Fibroblast of lung (primary cell): Measurements from ENCODE around the gene RALY. TPM values are rescaled to one million over a fixed set of nuclear protein-coding genes. Genes with fewer than 3 reads are reported as not detected.

Experiments used
- DNase-seq, 2 donors: peaks; one replicate each; pipeline versions ENCODE4 v3.0.0 to v3.0.0-alpha.2; 2010; ENCODE audit warnings: low read depth in 2 of 2
- H2AFZ ChIP-seq: 2 replicates; pipeline ENCODE4 v1.5.1; 2012; ENCODE audit warnings: low read length, control low read depth, inconsistent platforms
- H3K27ac ChIP-seq: 2 replicates; pipeline ENCODE4 v1.5.1; 2011; ENCODE audit warnings: low read length, control low read depth; ENCODE audit not compliant: insufficient read depth
- H3K27me3 ChIP-seq: 2 replicates; pipeline ENCODE4 v1.5.1; 2011; ENCODE audit warnings: mild to moderate bottlenecking, low read length; ENCODE audit not compliant: control insufficient read depth, insufficient read depth
- H3K36me3 ChIP-seq: 2 replicates; pipeline ENCODE4 v1.5.1; 2011; ENCODE audit warnings: low read length; ENCODE audit not compliant: control insufficient read depth, insufficient read depth
- H3K4me1 ChIP-seq: 2 replicates; pipeline ENCODE4 v1.5.1; 2011; ENCODE audit warnings: low read length; ENCODE audit not compliant: control insufficient read depth, insufficient read depth; ENCODE audit errors: extremely low read depth
- H3K4me2 ChIP-seq: 2 replicates; pipeline ENCODE4 v1.5.1; 2011; ENCODE audit warnings: low read length, control low read depth; ENCODE audit not compliant: insufficient read depth; ENCODE audit errors: extremely low read depth
- H3K4me3 ChIP-seq, 4 experiments: fragments of 200-600 bp in 1 of 4; sonication (generic) in 1 of 4; replicated peaks in 1 of 4; 2 replicates each; pipeline ENCODE4 v1.5.1; 2011 to 2016; ENCODE audit warnings: low read length in 4 of 4, low read depth in 3 of 4, mild to moderate bottlenecking in 3 of 4, control low read depth in 2 of 4, inconsistent platforms in 1 of 4, mixed read lengths in 1 of 4; ENCODE audit not compliant: insufficient read depth in 1 of 4; ENCODE audit errors: control extremely low read depth in 1 of 4
- H3K79me2 ChIP-seq: 2 replicates; pipeline ENCODE4 v1.5.1; 2012; ENCODE audit warnings: mild to moderate bottlenecking, low read length, inconsistent platforms; ENCODE audit not compliant: control insufficient read depth, insufficient read depth
- H3K9ac ChIP-seq: 2 replicates; pipeline ENCODE4 v1.5.1; 2011; ENCODE audit warnings: mild to moderate bottlenecking, low read length, control low read depth; ENCODE audit not compliant: insufficient read depth
- H3K9me3 ChIP-seq: 2 replicates; pipeline ENCODE4 v1.5.1; 2012; ENCODE audit warnings: low read depth, low read length; ENCODE audit not compliant: control insufficient read depth, insufficient read depth
- H4K20me1 ChIP-seq: 2 replicates; pipeline ENCODE4 v1.5.1; 2011; ENCODE audit warnings: low read length; ENCODE audit not compliant: control insufficient read depth, insufficient read depth; ENCODE audit errors: extremely low read depth
- EZH2 ChIP-seq: IDR thresholded peaks from 2 replicates; pipeline ENCODE4 v1.5.1; 2012; ENCODE audit warnings: low read length, control low read depth, mild to moderate bottlenecking; ENCODE audit errors: missing control alignments
- polyA plus RNA-seq, 2 donors: library from polyadenylated mRNA; depleted of rRNA in 1 of 2; stranded (reverse) in 1 of 2; unstranded in 1 of 2; fragments of >200 nt; gene quantifications; 2 replicates each; pipeline ENCODE4 v1.2.1, GENCODE V29; 2011 to 2012; ENCODE audit warnings: missing spikeins in 1 of 2
- total RNA-seq: library from RNA; depleted of rRNA; stranded (reverse); fragments of >200 nt; gene quantifications from 2 replicates; pipeline ENCODE4 v1.2.1, GENCODE V29; 2014
- TF ChIP-seq, protein P1 (sequence below), 2 donors: IDR thresholded peaks in 1 of 2; conservative IDR thresholded peaks in 1 of 2; 1 replicate in 1 of 2; 2 replicates in 1 of 2; pipeline ENCODE4 v1.5.1; 2011 to 2012; ENCODE audit warnings: low read length in 2 of 2, control low read depth in 1 of 2, inconsistent platforms in 1 of 2, low read depth in 1 of 2, mild to moderate bottlenecking in 1 of 2

RALY gene
- total and polyA plus RNA-seq, 2 donors (not counting 1 experiment from before 2014, with no cell fraction given) = 54.5 to 57.1 TPM

DNA sequence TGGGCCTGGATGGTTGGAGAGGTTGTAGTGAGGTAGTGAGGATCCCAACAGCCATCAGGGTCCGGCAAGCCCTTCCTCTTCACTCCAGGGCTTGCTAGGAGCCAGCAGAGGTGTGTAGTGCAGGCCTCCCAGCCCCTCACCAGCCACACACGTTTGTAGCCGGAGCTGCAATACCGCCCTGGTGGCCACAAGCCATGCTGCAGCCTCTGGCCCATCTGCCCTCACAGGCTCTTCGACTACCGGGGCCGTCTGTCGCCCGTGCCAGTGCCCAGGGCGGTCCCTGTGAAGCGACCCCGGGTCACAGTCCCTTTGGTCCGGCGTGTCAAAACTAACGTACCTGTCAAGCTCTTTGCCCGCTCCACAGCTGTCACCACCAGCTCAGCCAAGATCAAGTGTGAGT is 81.9 kb downstream of the RALY start:
- peaks cover 8% of the 10 kb centered on the region for H3K36me3 ChIP-seq
- no peaks in the 10 kb centered on the region for H3K4me1 ChIP-seq
- DNase-seq = no peak

DNA sequence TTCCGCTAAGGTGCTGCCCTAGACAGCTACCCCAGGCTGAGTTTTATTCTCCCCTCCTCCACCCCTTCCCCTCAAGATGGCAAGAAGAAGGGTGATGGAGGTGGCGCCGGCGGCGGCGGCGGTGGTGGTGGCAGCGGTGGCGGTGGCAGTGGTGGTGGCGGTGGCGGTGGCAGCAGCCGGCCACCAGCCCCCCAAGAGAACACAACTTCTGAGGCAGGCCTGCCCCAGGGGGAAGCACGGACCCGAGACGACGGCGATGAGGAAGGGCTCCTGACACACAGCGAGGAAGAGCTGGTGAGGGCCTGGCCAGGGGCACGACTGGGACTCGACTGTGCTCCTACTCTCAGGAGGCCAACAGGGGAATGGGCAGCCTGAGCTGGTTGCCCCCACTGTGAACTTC is 83.2 kb downstream of the RALY start:
- no peak overlapping the region for H3K9ac ChIP-seq

More for the DNA sequence above, 81.9 kb downstream of the RALY start:
- Histone ChIP-seq H3K9ac (no peak overlapping the region), H2AFZ (no peak overlapping the region), H3K4me3 (no peak overlapping the region), H3K4me2 (no peak overlapping the region), H3K79me2 (peaks cover 2% of the 10 kb centered on the region), H3K27ac (no peak overlapping the region), H3K9me3 (no peaks in the 10 kb centered on the region), H4K20me1 (no peaks in the 10 kb centered on the region), H3K27me3 (no peaks in the 10 kb centered on the region)
- TF ChIP-seq, protein P1, sequence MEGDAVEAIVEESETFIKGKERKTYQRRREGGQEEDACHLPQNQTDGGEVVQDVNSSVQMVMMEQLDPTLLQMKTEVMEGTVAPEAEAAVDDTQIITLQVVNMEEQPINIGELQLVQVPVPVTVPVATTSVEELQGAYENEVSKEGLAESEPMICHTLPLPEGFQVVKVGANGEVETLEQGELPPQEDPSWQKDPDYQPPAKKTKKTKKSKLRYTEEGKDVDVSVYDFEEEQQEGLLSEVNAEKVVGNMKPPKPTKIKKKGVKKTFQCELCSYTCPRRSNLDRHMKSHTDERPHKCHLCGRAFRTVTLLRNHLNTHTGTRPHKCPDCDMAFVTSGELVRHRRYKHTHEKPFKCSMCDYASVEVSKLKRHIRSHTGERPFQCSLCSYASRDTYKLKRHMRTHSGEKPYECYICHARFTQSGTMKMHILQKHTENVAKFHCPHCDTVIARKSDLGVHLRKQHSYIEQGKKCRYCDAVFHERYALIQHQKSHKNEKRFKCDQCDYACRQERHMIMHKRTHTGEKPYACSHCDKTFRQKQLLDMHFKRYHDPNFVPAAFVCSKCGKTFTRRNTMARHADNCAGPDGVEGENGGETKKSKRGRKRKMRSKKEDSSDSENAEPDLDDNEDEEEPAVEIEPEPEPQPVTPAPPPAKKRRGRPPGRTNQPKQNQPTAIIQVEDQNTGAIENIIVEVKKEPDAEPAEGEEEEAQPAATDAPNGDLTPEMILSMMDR (conservative IDR thresholded peaks at IDR 0.05 in 1 of 2, IDR thresholded peaks at IDR 0.05 in 1 of 2; ENCODE audit: low read depth in 1 of 2, low read length in 2 of 2) = no peak
- TF ChIP-seq EZH2 = no peak

DNA sequence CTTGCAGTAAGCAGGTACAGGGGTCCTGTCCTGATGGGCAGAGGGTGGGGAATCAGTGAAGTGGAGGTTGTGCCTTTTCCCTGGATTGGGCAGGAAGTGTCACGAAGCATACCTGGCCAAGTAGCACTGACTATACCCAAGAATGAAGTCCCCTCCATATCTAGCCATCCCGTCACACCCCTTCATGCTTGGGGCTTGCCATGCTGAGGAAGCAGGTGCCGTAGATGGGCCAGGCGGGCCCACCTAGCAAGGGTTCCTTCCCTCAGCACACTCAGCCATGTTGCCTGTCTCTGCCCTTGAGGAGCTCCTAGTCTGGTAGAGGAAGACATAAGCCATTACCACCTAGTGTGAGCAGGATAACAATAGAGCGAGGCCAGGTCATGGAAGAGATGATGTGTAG is 84.8 kb downstream of the RALY start:
- DNase-seq = no peak
- H3K79me2 ChIP-seq = no peaks in the 10 kb centered on the region
- TF ChIP-seq, protein P1 (conservative IDR thresholded peaks at IDR 0.05 in 1 of 2, IDR thresholded peaks at IDR 0.05 in 1 of 2; ENCODE audit: low read depth in 1 of 2, low read length in 2 of 2) = no peak
- TF ChIP-seq EZH2 = no peak
- H3K9me3 ChIP-seq = no peaks in the 10 kb centered on the region
- peaks cover 9% of the 10 kb centered on the region for H3K36me3 ChIP-seq
- no peak overlapping the region for H3K4me3 ChIP-seq
- H3K27ac ChIP-seq = no peak overlapping the region
- no peak overlapping the region for H2AFZ ChIP-seq
- peaks cover 2% of the 10 kb centered on the region for H4K20me1 ChIP-seq
- no peaks in the 10 kb centered on the region for H3K27me3 ChIP-seq
- no peak overlapping the region for H3K9ac ChIP-seq
- no peak overlapping the region for H3K4me2 ChIP-seq
- H3K4me1 ChIP-seq = peaks cover 2% of the 10 kb centered on the region

More for the DNA sequence above, 83.2 kb downstream of the RALY start:
- Histone ChIP-seq H3K4me1 (no peaks in the 10 kb centered on the region), H2AFZ (no peak overlapping the region), H3K27ac (no peak overlapping the region), H4K20me1 (no peaks in the 10 kb centered on the region), H3K4me3 (no peak overlapping the region), H3K9me3 (no peaks in the 10 kb centered on the region), H3K36me3 (peaks cover 6% of the 10 kb centered on the region), H3K27me3 (no peaks in the 10 kb centered on the region), H3K79me2 (peaks cover 2% of the 10 kb centered on the region), H3K4me2 (no peak overlapping the region)
- DNase-seq = no peak
- TF ChIP-seq, protein P1 (conservative IDR thresholded peaks at IDR 0.05 in 1 of 2, IDR thresholded peaks at IDR 0.05 in 1 of 2; ENCODE audit: low read depth in 1 of 2, low read length in 2 of 2) = no peak
